ENCODE results near the gene FOLR3.
"Not testable (repeated sequence)": the region's sequence is repeated elsewhere in the genome, so short reads cannot be mapped to it uniquely, and the experiment has no call there.

The FOLR3 gene

GRCh38 chr11:72135473-72135872, at the start of gene FOLR3:
Gene FOLR3 (plus strand): TSS chr11:72135725. CDS start chr11:72135953, 228 bp downstream.
- DNase-seq (ENCODE audit: low read depth in 2 of 2), result not testable (repeated sequence)

- no peak for DNase-seq (ENCODE audit: low read depth in 2 of 2)
These were observed 47.3 kb upstream of the FOLR3 start for GRCh38 chr11:72088076-72088808.

- peak; percentile 43 to 55 for DNase-seq (ENCODE audit: low read depth in 2 of 2)
These were observed 44.2 kb upstream of the FOLR3 start for GRCh38 chr11:72091292-72091691.

- no peak for DNase-seq (ENCODE audit: low read depth in 2 of 2)
These were observed 36.8 kb upstream of the FOLR3 start for GRCh38 chr11:72098741-72099140.

- DNase-seq (ENCODE audit: low read depth in 2 of 2), result no peak
These were observed 35.5 kb upstream of the FOLR3 start for GRCh38 chr11:72100009-72100408.

- DNase-seq (ENCODE audit: low read depth in 2 of 2), result no peak
These were observed 35.1 kb upstream of the FOLR3 start for GRCh38 chr11:72100462-72100861.

- DNase-seq (ENCODE audit: low read depth in 2 of 2), result no peak
These were observed 33.4 kb upstream of the FOLR3 start for GRCh38 chr11:72102162-72102561.

GRCh38 chr11:72102631-72102945, 32.9 kb upstream of the FOLR3 start:
- DNase-seq (ENCODE audit: low read depth in 2 of 2), result no peak

- DNase-seq (ENCODE audit: low read depth in 2 of 2), result peak; percentile 94 to 97
These were observed 32.4 kb upstream of the FOLR3 start, which contains the start of gene LAMTOR1 for GRCh38 chr11:72102946-72103753. Gene LAMTOR1 (minus strand): TSS chr11:72103297. CDS start chr11:72103224, 73 bp downstream.

- no peak for DNase-seq (ENCODE audit: low read depth in 2 of 2)
These were observed 31.8 kb upstream of the FOLR3 start for GRCh38 chr11:72103754-72104167.

GRCh38 chr11:72105888-72106287, 29.6 kb upstream of the FOLR3 start, which contains the start of gene TOMT:
Gene TOMT (plus strand): TSS chr11:72105924. CDS start chr11:72105952, 28 bp downstream.
- DNase-seq (ENCODE audit: low read depth in 2 of 2), result no peak

- no peak for DNase-seq (ENCODE audit: low read depth in 2 of 2)
These were observed 24.0 kb upstream of the FOLR3 start for GRCh38 chr11:72111300-72112142.

GRCh38 chr11:72112143-72112977, 23.2 kb upstream of the FOLR3 start, which contains the start of gene ANAPC15:
Gene ANAPC15 (minus strand): TSS chr11:72112695. CDS start chr11:72111276, 1,419 bp downstream.
- peak; percentile 96 to 99 for DNase-seq (ENCODE audit: low read depth in 2 of 2)

GRCh38 chr11:72112978-72113808, 22.3 kb upstream of the FOLR3 start:
- no peak for DNase-seq (ENCODE audit: low read depth in 2 of 2)

GRCh38 chr11:72114570-72114969, 21.0 kb upstream of the FOLR3 start:
- DNase-seq (ENCODE audit: low read depth in 2 of 2), result no peak

- no peak for DNase-seq (ENCODE audit: low read depth in 2 of 2)
These were observed 19.3 kb upstream of the FOLR3 start for GRCh38 chr11:72116019-72116755.

- no peak for DNase-seq (ENCODE audit: low read depth in 2 of 2)
These were observed 16.3 kb upstream of the FOLR3 start for GRCh38 chr11:72119198-72119597.

GRCh38 chr11:72120930-72121329, 14.6 kb upstream of the FOLR3 start:
- DNase-seq (ENCODE audit: low read depth in 2 of 2), result no peak

- DNase-seq (ENCODE audit: low read depth in 2 of 2), result no peak
These were observed 12.9 kb upstream of the FOLR3 start for GRCh38 chr11:72122607-72123006.

Data from activated CD4-positive, alpha-beta T cell treated with anti-CD3 and anti-CD28 coated beads for 24 hours (primary cell).